Ramos (cell line): ENCODE data around the gene HK3.

Experiments used
- in situ Hi-C: fragments of 300-500 bp; cut with MboI; formaldehyde crosslinking; loops from one replicate; pipeline ENCODE4 v1.14.3; 2022; ENCODE audit warnings: low sequenced_read_pairs; ENCODE audit not compliant: unreplicated experiment

The HK3 gene

DNA sequence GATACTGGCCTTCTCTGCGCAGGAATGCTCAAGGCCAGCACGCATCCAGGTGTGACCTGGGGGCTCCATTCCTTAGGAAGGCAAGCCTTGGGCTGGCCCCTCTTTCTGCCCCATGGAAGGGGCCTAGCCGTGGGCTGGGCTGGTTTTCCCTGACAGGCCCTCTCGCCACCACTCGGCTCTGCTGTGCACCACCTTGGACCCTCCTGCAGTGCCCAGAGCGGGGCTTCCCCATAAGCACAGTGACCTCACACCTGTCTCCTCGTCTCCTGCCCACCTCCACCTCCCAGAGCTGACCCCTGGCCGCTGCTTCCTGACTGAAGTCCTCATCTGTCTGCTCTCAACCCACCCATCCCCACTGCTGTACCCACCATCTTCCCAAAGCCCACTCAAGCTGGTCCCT, 67.7 kb downstream of the HK3 start:
- in situ Hi-C loops, result no loop called here

GRCh38 chr5:176830995-176831423, 68.1 kb downstream of the HK3 start:
- in situ Hi-C loops, result no loop called here
